ENCODE results near the gene ZMYM4.

ZMYM4 gene

DNA sequence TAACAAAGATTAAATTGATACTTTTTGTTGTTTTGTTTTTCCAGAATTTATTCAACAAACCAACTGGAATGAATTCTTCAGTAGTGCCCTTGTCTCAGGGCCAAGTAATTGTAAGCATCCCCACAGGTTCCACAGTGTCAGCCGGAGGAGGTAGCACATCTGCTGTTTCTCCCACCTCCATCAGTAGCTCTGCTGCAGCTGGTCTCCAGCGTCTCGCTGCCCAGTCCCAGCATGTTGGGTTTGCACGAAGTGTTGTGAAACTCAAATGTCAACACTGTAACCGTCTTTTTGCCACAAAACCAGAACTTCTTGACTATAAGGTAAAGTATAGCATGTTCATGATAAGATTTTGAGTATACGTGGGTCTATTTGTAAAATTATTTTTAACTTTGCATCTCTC, 118.5 kb downstream of the ZMYM4 start:
- Histone ChIP-seq H3K4me3 (ENCODE audit: low read length) (no peak overlapping the region), H3K9ac (ENCODE audit: low read length) (no peak overlapping the region), H3K27me3 (ENCODE audit: control insufficient read depth, insufficient read depth, low read length) (no peaks in the 10 kb centered on the region), H3K9me3 (ENCODE audit: control insufficient read depth, low read length) (no peaks in the 10 kb centered on the region), H3K4me1 (ENCODE audit: control insufficient read depth, insufficient read depth, low read length) (no peaks in the 10 kb centered on the region), H3K36me3 (ENCODE audit: control insufficient read depth, insufficient read depth, low read length) (no peaks in the 10 kb centered on the region)

DNA sequence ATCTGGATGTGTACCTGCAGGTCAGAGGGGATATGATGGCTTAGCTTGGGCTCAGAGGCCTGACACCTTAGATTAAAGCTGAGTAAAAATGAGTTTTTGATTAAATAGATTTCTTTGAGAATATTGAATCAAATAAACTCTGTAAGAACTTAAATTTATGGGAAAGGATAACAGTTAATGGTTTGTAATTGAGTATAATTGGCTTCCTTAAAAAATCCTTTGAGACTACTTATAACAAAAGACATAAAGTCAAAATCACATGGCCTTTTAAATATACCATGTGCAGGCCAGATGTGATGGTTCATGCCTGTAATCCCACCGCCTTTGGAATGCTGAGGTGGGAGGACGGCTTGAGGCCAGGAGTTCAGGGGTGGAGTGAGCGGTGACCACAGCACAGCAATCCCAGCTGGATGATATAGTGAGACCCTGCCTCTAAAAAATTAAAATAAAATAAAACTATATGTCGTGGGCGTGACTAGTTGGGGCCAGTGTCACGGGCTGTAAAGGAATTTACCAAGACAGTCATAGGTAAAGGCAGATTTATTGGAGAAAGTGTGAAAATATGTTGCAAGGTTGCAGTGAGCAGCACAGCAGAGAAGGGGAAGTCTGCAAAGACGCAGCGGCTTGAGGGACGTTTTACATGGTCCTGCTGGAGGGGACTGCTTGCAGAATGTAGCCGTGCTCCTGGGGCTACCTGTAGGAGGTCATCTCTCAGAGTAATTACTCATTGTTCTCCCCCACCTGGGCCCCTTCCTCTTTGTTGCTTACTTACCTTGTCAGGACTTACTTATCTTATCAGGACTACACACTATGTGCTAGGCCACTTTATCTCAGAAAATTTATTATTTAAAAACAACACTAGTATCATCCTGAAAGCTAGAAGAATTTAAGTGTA, 122.3 kb downstream of the ZMYM4 start:
- H3K27me3 ChIP-seq (ENCODE audit: control insufficient read depth, insufficient read depth, low read length), result no peaks in the 10 kb centered on the region
- no peaks in the 10 kb centered on the region for H3K4me1 ChIP-seq (ENCODE audit: control insufficient read depth, insufficient read depth, low read length)
- H3K9me3 ChIP-seq (ENCODE audit: control insufficient read depth, low read length), result no peaks in the 10 kb centered on the region
- H3K9ac ChIP-seq (ENCODE audit: low read length), result no peak overlapping the region
- H3K36me3 ChIP-seq (ENCODE audit: control insufficient read depth, insufficient read depth, low read length), result peaks cover 8% of the 10 kb centered on the region
- no peak overlapping the region for H3K4me3 ChIP-seq (ENCODE audit: low read length)

DNA sequence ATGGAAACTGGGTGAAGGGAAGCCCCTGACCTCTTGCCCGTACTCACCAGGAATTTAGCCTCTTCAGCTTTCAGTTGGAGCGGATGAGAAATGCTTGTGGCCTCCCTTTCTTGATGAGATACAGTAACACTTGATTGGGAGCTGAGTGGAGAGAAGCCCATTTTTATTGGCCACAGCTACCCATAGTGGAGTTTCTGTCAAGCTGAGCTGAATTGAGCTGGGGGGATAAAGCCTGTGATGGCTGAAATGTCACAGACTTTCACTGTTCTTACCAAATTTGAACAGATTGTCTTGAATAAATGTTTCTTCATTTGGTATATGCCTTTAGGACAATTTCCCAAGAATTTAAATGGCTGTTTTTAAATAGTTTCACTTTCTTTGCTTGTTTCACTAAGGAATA, 125.9 kb downstream of the ZMYM4 start:
- Histone ChIP-seq H3K27me3 (ENCODE audit: control insufficient read depth, insufficient read depth, low read length) (no peaks in the 10 kb centered on the region), H3K4me1 (ENCODE audit: control insufficient read depth, insufficient read depth, low read length) (no peaks in the 10 kb centered on the region), H3K9ac (ENCODE audit: low read length) (no peak overlapping the region), H3K9me3 (ENCODE audit: control insufficient read depth, low read length) (no peaks in the 10 kb centered on the region), H3K4me3 (ENCODE audit: low read length) (no peak overlapping the region), H3K36me3 (ENCODE audit: control insufficient read depth, insufficient read depth, low read length) (peaks cover 15% of the 10 kb centered on the region)

DNA sequence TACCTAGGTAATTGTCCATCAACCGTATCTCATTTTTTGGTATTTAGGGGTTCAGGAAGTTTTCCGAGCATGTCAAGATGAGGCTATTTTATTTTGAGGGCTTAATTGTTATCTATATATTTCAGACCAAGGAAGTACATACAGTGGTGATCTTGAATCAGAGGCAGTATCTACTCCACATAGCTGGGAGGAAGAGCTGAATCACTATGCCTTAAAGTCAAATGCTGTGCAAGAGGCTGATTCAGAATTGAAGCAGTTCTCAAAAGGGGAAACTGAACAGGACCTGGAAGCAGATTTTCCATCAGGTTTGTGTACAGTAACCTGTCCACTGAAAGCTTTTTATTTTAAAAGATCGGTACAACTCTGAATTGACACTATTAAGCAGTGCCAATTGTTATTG, 130.2 kb downstream of the ZMYM4 start:
- Histone ChIP-seq H3K36me3 (ENCODE audit: control insufficient read depth, insufficient read depth, low read length) (peaks cover 15% of the 10 kb centered on the region), H3K9ac (ENCODE audit: low read length) (no peak overlapping the region), H3K4me3 (ENCODE audit: low read length) (no peak overlapping the region), H3K4me1 (ENCODE audit: control insufficient read depth, insufficient read depth, low read length) (no peaks in the 10 kb centered on the region), H3K9me3 (ENCODE audit: control insufficient read depth, low read length) (no peaks in the 10 kb centered on the region), H3K27me3 (ENCODE audit: control insufficient read depth, insufficient read depth, low read length) (no peaks in the 10 kb centered on the region)

DNA sequence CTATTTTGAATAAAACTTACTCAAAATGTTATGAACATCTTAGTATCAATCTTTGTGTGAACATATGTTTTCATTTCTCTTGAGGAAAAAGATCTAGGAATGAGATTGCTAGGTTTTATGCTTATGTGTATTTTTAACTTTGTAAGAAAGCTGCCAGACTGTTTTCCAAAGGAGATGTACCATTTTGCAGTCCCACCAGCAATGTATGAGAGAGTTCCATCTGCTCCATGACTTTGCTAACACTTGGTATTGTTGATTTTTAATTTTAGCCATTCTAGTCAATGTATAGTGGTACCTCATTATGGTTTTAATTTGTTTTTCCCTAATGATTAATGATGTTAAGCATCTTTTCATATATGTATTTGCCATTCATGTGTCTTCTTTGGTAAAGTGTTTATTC, 132.5 kb downstream of the ZMYM4 start:
- no peaks in the 10 kb centered on the region for H3K4me1 ChIP-seq (ENCODE audit: control insufficient read depth, insufficient read depth, low read length)
- no peaks in the 10 kb centered on the region for H3K9me3 ChIP-seq (ENCODE audit: control insufficient read depth, low read length)
- no peak overlapping the region for H3K9ac ChIP-seq (ENCODE audit: low read length)
- no peak overlapping the region for H3K4me3 ChIP-seq (ENCODE audit: low read length)
- H3K36me3 ChIP-seq (ENCODE audit: control insufficient read depth, insufficient read depth, low read length), result peaks cover 8% of the 10 kb centered on the region
- no peaks in the 10 kb centered on the region for H3K27me3 ChIP-seq (ENCODE audit: control insufficient read depth, insufficient read depth, low read length)

DNA sequence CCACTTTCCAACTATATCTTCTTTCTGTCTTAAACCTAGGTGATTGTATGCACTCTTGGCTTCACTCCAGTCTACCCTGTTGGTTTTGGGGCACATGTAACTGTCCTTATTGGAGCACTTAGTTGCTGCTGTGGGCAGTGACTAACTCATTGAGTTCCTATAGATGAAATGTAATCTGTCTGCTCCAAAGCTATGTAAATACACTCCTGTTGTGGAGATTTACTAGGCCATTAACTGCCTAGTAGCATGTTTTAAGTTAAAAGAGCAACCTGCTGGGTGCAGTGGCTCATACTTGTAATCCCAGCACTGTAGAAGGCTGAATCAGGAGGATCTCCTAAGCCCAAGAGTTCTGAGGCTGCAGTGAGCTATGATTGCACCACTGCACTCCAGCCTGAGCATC, 137.6 kb downstream of the ZMYM4 start:
- no peaks in the 10 kb centered on the region for H3K9me3 ChIP-seq (ENCODE audit: control insufficient read depth, low read length)
- no peak overlapping the region for H3K9ac ChIP-seq (ENCODE audit: low read length)
- no peaks in the 10 kb centered on the region for H3K4me1 ChIP-seq (ENCODE audit: control insufficient read depth, insufficient read depth, low read length)
- H3K27me3 ChIP-seq (ENCODE audit: control insufficient read depth, insufficient read depth, low read length), result no peaks in the 10 kb centered on the region
- no peaks in the 10 kb centered on the region for H3K36me3 ChIP-seq (ENCODE audit: control insufficient read depth, insufficient read depth, low read length)
- no peak overlapping the region for H3K4me3 ChIP-seq (ENCODE audit: low read length)

DNA sequence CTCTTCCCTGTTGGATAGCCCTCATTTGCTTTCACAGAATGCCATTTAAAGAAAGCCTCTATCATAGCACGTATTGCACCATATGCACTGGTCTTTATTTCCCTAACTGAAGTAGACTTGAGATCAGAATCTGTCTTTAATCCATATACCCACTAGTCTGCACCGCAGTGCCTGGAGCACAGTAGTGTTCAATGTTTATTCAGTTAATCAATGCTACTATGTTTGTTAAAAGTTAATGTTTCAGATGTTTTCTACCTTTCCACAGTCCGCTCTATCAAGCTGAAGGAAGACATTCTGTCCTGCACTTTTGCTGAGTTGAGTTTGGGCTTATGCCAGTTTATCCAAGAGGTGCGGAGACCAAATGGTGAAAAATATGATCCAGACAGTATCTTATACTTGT, 139.2 kb downstream of the ZMYM4 start:
- H3K4me1 ChIP-seq (ENCODE audit: control insufficient read depth, insufficient read depth, low read length), result no peaks in the 10 kb centered on the region
- no peaks in the 10 kb centered on the region for H3K36me3 ChIP-seq (ENCODE audit: control insufficient read depth, insufficient read depth, low read length)
- no peaks in the 10 kb centered on the region for H3K27me3 ChIP-seq (ENCODE audit: control insufficient read depth, insufficient read depth, low read length)
- no peak overlapping the region for H3K9ac ChIP-seq (ENCODE audit: low read length)
- no peaks in the 10 kb centered on the region for H3K9me3 ChIP-seq (ENCODE audit: control insufficient read depth, low read length)
- H3K4me3 ChIP-seq (ENCODE audit: low read length), result no peak overlapping the region

DNA sequence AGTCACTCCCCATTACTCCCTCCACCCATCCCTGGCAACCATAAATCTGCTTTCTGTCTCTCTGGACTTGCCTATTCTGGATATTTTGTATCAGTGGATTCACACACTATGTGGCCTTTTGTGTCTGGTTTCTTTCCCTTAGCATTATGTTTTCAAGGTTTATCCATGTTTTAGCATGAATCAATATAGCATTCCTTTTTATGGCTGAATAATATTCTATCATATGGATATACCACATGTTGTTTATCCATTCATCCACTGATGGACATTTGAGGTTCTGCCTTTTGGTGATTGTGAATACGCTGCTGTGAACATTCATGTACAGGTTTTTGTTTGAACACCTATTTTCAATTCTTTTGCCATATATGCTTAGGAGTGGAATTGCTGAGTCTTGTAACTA, 140.4 kb downstream of the ZMYM4 start:
- H3K27me3 ChIP-seq (ENCODE audit: control insufficient read depth, insufficient read depth, low read length), result no peaks in the 10 kb centered on the region
- H3K9me3 ChIP-seq (ENCODE audit: control insufficient read depth, low read length), result no peaks in the 10 kb centered on the region
- no peak overlapping the region for H3K9ac ChIP-seq (ENCODE audit: low read length)
- H3K36me3 ChIP-seq (ENCODE audit: control insufficient read depth, insufficient read depth, low read length), result no peaks in the 10 kb centered on the region
- H3K4me3 ChIP-seq (ENCODE audit: low read length), result no peak overlapping the region
- H3K4me1 ChIP-seq (ENCODE audit: control insufficient read depth, insufficient read depth, low read length), result no peaks in the 10 kb centered on the region

DNA sequence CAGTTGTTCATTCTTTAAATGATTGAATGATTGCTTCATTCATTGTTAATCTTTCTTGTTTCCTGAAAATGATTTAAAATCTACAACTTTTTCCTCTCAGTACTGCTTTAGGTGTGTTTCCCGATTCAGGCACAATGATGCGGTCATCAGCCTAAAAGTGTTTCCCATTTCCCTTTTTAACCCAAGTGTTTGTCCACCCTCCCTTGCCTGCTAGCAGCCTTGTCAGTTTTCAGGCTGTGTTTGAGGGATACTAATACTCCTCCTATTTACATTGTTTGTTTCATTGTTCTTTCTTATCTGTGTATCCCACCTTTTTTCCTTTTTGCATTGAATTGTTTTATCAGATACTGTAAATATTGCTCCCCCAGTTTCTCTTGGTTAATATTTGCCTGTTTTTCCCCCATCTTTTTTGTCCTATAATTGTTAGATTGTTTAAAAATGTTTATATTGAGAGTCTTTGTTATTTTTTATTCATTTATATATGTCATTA, 157.6 kb downstream of the ZMYM4 start:
- H3K9me3 ChIP-seq (ENCODE audit: control insufficient read depth, low read length), result no peaks in the 10 kb centered on the region
- H3K27me3 ChIP-seq (ENCODE audit: control insufficient read depth, insufficient read depth, low read length), result no peaks in the 10 kb centered on the region
- H3K36me3 ChIP-seq (ENCODE audit: control insufficient read depth, insufficient read depth, low read length), result no peaks in the 10 kb centered on the region
- no peak overlapping the region for H3K9ac ChIP-seq (ENCODE audit: low read length)
- no peak overlapping the region for H3K4me3 ChIP-seq (ENCODE audit: low read length)
- no peaks in the 10 kb centered on the region for H3K4me1 ChIP-seq (ENCODE audit: control insufficient read depth, insufficient read depth, low read length)

DNA sequence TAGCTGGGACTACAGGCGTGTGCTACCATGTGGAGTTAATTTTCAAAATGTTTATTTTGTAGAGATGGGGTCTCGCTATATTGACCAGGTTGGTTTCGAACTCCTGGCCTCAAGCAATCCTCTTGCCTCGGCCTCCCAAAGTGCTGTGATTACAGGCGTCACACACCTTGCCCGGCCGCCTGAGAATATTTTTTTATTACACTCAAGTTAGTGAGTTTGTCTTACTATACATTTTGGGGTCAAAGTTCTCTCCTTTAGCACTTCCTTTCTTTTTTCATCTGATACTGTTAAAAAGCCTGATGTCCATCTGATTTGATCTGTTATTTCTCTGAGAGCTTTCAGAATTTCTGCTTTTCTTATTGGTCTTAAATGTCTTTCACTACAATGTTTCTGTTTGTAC, 159.9 kb downstream of the ZMYM4 start:
- Histone ChIP-seq H3K36me3 (ENCODE audit: control insufficient read depth, insufficient read depth, low read length) (peaks cover 8% of the 10 kb centered on the region), H3K9ac (ENCODE audit: low read length) (no peak overlapping the region), H3K4me3 (ENCODE audit: low read length) (no peak overlapping the region)

DNA sequence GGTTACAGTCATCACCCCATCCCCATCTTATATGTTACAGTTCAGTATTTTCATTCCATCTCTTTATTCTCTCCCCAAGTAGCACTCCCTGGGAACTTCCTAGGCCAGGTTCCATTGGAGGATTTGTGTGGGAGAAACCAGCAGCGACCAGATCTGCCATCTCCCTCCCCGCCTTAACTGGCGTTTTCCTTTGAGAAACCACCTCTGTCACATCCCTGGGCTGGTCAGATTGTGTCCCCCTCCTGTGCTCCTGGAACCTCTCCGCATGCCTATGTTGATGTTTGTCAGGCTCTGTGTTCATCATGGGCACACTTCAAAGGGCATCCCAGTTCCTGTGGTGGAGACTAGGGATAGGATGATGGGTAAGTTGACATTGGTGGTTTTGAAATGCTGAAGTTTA, 162.3 kb downstream of the ZMYM4 start:
- H3K9ac ChIP-seq (ENCODE audit: low read length), result no peak overlapping the region
- peaks cover 8% of the 10 kb centered on the region for H3K36me3 ChIP-seq (ENCODE audit: control insufficient read depth, insufficient read depth, low read length)
- no peak overlapping the region for H3K4me3 ChIP-seq (ENCODE audit: low read length)
- H3K4me1 ChIP-seq (ENCODE audit: control insufficient read depth, insufficient read depth, low read length), result no peaks in the 10 kb centered on the region
- H3K27me3 ChIP-seq (ENCODE audit: control insufficient read depth, insufficient read depth, low read length), result no peaks in the 10 kb centered on the region
- H3K9me3 ChIP-seq (ENCODE audit: control insufficient read depth, low read length), result no peaks in the 10 kb centered on the region

More for the DNA sequence above, 159.9 kb downstream of the ZMYM4 start:
- H3K9me3 ChIP-seq (ENCODE audit: control insufficient read depth, low read length), result no peaks in the 10 kb centered on the region
- H3K4me1 ChIP-seq (ENCODE audit: control insufficient read depth, insufficient read depth, low read length), result no peaks in the 10 kb centered on the region
- H3K27me3 ChIP-seq (ENCODE audit: control insufficient read depth, insufficient read depth, low read length), result no peaks in the 10 kb centered on the region

DNA sequence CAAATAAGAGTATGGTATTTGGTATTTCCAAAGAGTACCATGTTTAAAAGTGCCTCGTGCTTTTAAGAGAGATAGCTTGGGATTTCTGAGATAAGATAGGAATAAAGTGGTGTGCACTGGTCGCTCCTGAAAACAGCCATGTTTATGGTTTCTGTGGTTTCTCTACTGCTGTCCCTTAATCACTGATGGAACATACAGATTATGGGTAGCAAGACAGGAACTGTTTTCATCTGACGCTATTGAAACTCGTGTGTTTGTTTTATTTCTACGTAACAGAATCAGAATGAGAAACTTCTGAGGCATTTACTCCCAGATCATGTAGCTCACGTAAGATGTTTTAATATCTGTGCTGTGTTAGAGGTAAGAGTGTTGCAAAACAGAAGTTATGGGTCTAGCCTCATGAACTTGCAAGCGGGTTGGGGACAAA, 162.7 kb downstream of the ZMYM4 start:
- Histone ChIP-seq H3K27me3 (ENCODE audit: control insufficient read depth, insufficient read depth, low read length) (no peaks in the 10 kb centered on the region), H3K4me1 (ENCODE audit: control insufficient read depth, insufficient read depth, low read length) (no peaks in the 10 kb centered on the region), H3K36me3 (ENCODE audit: control insufficient read depth, insufficient read depth, low read length) (peaks cover 8% of the 10 kb centered on the region), H3K9me3 (ENCODE audit: control insufficient read depth, low read length) (no peaks in the 10 kb centered on the region), H3K4me3 (ENCODE audit: low read length) (no peak overlapping the region), H3K9ac (ENCODE audit: low read length) (no peak overlapping the region)

Measured in mucosa of stomach (tissue), 1 donor.